Naive B cell (primary cell): ENCODE data around the gene CFC1B. TPM values are rescaled to one million over a fixed set of nuclear protein-coding genes. Genes with fewer than 3 reads are reported as not detected.
"Not testable (repeated sequence)": the region's sequence is repeated elsewhere in the genome, so short reads cannot be mapped to it uniquely, and the experiment has no call there.

ENCODE experiments used
- ATAC-seq, 2 donors: fragments of 150-1000 bp; cut with Tn5 transposase; 2 replicates each; pipeline ENCODE4 v1.10.0; 2021; ENCODE audit warnings: low read depth in 2 of 2, mild to moderate bottlenecking in 2 of 2, moderate library complexity in 2 of 2
- DNase-seq: peaks from one replicate; pipeline ENCODE4 v3.0.0; 2022
- H3K27ac Mint-ChIP-seq, 6 donors: one replicate each; pipeline ENCODE4 v1.8.0; 2020 to 2022; ENCODE audit warnings: mild to moderate bottlenecking in 6 of 6, mixed read lengths in 6 of 6, moderate library complexity in 5 of 6, inconsistent platforms in 2 of 6
- H3K27me3 Mint-ChIP-seq, 3 donors: one replicate each; pipeline ENCODE4 v1.8.0; 2021 to 2022; ENCODE audit warnings: mixed read lengths in 3 of 3, mild to moderate bottlenecking in 1 of 3
- H3K36me3 Mint-ChIP-seq, 2 donors: one replicate each; pipeline ENCODE4 v1.8.0; 2020 to 2022; ENCODE audit warnings: mixed read lengths in 2 of 2, inconsistent platforms in 1 of 2, mild to moderate bottlenecking in 1 of 2
- H3K4me1 Mint-ChIP-seq, 3 donors: one replicate each; pipeline ENCODE4 v1.8.0; 2020 to 2022; ENCODE audit warnings: mixed read lengths in 3 of 3, inconsistent platforms in 1 of 3, mild to moderate bottlenecking in 1 of 3, moderate library complexity in 1 of 3
- H3K4me3 Mint-ChIP-seq, 8 donors: one replicate each; pipeline ENCODE4 v1.8.0; 2020 to 2022; ENCODE audit warnings: mild to moderate bottlenecking in 8 of 8, mixed read lengths in 8 of 8, moderate library complexity in 8 of 8, inconsistent platforms in 2 of 8
- H3K9me3 Mint-ChIP-seq, 7 donors: one replicate each; pipeline ENCODE4 v1.8.0; 2020 to 2022; ENCODE audit warnings: mixed read lengths in 7 of 7, mild to moderate bottlenecking in 5 of 7, inconsistent platforms in 2 of 7, moderate library complexity in 1 of 7
- polyA plus RNA-seq, 6 donors: library from polyadenylated mRNA; unstranded; fragments of 300-500 nt; fragmentation: Illumina TruSeq; gene quantifications; one replicate each; pipeline ENCODE4 v1.2.3, GENCODE V29; 2021; ENCODE audit warnings: low read depth in 6 of 6

The CFC1B gene
- not detected for polyA plus RNA-seq

DNA sequence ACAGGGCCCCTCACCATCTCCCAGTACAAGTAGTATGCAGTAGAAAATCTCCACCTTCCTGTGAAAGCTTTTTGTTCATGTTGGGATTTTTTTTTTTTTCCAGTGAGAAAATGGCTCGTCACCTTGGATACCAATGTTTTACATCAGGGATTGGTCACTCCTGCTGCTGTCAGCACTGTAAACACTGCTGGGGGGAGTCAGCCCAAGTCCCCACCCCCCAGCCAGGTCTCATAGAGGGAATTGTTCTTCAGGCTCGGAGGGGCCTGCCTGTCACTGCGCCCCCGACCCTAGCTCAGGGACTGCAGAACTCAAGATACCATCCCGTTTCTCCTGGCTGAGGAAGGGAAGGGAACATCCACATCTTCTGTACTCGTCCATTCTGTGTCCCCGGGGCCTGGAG is at the start of gene CFC1B:
Gene CFC1B, plus strand, starts transcription at position 231 of the 400 bp plus-strand sequence. CDS start 263 bp downstream, outside the sequence.
- not testable (repeated sequence) for H3K4me3 Mint-ChIP-seq, DNase-seq, H3K27me3 Mint-ChIP-seq, ATAC-seq, H3K9me3 Mint-ChIP-seq, H3K36me3 Mint-ChIP-seq, H3K4me1 Mint-ChIP-seq, H3K27ac Mint-ChIP-seq

DNA sequence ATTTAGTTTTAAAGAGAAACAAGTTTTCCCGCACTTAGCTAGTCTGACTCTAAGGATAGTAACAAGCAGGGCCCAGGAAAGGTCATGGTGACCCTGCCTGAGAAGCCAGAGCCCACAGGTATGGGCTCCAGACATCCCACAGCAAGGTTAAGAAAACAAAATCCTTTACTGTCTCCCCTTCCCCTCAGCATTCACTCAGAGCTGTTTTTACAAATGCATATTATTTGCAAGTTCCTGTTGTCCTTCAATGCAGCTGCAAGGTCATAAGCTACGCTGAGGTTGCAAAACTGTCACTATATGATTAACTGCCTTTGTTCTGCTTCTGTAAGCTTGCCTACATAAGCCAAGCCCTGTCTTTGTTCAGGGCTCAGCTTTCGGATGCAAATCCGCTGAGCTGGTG is 29.9 kb upstream of the CFC1B start:
- not testable (repeated sequence) for H3K4me3 Mint-ChIP-seq, H3K9me3 Mint-ChIP-seq, DNase-seq, H3K27me3 Mint-ChIP-seq, ATAC-seq, H3K36me3 Mint-ChIP-seq, H3K27ac Mint-ChIP-seq, H3K4me1 Mint-ChIP-seq

GRCh38 chr2:130509228-130509627 is 11.8 kb upstream of the CFC1B start, which contains the start of gene POTEI:
Gene POTEI, minus strand, starts transcription at chr2:130509328. Its CDS starts 93 bp downstream, at chr2:130509235.
- not testable (repeated sequence) for DNase-seq, ATAC-seq, H3K36me3 Mint-ChIP-seq, H3K9me3 Mint-ChIP-seq, H3K27me3 Mint-ChIP-seq, H3K4me3 Mint-ChIP-seq, H3K4me1 Mint-ChIP-seq
- H3K27ac Mint-ChIP-seq: peak within 1 kb of the TSS in 1 of 6 donors; percentile 64

GRCh38 chr2:130510807-130511746 is 9.9 kb upstream of the CFC1B start:
- DNase-seq, H3K4me1 Mint-ChIP-seq, H3K27me3 Mint-ChIP-seq, H3K4me3 Mint-ChIP-seq, H3K36me3 Mint-ChIP-seq, H3K9me3 Mint-ChIP-seq, H3K27ac Mint-ChIP-seq, ATAC-seq: not testable (repeated sequence)

DNA sequence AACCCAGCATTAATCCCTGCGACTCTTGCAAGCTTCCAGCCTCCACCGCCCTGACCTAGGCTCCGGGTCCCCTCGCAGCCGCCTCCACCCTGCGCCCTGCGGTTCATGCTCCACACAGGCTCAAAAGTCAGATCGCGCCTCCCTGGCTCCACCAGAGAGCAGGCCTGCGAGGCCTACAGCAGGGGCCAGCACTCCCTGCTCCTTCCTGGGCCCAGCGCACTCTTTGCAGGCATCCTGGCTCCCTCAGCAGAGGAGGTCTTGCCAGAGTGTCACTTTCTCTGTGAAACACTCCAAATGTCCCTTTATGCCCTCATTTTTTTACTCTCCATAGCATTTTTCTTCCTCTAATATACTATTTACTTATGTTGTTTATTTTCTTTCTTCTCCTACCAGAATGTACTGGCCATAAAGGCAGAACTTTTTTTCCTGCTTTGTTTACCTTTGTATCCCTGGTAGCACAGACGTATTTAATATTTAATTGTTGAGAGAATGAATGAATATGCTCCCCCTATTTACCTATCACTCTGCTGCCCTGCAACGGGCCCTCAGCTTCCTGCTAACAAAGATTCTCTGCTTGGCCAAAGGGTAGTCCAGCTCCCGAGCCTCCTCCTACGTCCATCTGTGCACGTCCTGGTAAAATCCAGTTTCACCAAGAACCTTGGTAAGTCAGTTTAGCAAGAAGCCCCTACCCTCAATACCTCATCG is 9.1 kb upstream of the CFC1B start:
- not testable (repeated sequence) for H3K27ac Mint-ChIP-seq, H3K4me1 Mint-ChIP-seq, H3K27me3 Mint-ChIP-seq, DNase-seq, H3K4me3 Mint-ChIP-seq, ATAC-seq, H3K36me3 Mint-ChIP-seq, H3K9me3 Mint-ChIP-seq

- not testable (repeated sequence) for ATAC-seq, H3K4me3 Mint-ChIP-seq, H3K4me1 Mint-ChIP-seq, H3K27ac Mint-ChIP-seq, H3K36me3 Mint-ChIP-seq, DNase-seq, H3K9me3 Mint-ChIP-seq, H3K27me3 Mint-ChIP-seq
Observed at GRCh38 chr2:130518516-130519106, 2.4 kb upstream of the CFC1B start.

DNA sequence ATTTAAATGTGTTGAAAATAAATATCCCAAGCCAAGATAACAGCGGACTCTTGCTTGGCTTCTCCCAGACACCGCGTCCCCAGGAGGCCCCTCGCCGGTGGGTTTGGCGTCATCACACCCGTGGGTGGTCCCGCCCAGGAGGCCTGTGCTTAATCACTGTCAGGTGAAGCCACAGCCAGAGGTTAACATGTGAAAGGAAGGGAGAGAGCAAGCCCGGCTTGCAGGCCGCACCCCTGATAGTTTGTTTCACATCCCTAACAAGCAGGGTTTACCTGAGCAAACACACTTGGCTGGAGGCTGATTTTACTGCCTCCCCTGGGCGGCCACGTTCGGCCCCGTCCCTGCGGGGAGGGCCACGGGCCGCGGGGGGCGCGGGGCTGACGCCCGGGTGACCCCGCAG is 1.4 kb downstream of the CFC1B start:
- not testable (repeated sequence) for H3K4me3 Mint-ChIP-seq, ATAC-seq, H3K4me1 Mint-ChIP-seq

DNA sequence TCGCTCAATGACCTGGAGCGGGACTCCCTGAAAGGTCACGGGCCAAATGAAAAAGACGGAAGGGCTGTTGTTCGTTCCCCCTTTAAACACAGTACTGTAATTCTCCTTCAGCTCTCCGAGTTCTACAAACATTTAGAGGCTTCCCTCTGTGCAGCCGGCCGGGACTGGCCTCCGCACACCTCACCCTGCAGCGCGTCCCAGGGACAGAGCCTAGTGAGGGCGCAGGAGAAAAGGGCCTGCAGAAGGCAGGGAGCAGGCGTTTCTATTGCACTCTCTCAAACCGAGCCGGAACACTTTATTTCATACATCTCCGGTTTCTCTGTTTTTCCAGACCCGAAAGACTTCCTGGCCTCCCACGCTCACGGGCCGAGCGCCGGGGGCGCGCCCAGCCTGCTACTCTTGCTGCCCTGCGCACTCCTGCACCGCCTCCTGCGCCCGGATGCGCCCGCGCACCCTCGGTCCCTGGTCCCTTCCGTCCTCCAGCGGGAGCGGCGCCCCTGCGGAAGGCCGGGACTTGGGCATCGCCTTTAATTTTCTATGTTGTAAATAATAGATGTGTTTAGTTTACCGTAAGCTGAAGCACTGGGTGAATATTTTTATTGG is 6.4 kb downstream of the CFC1B start:
- not testable (repeated sequence) for H3K4me3 Mint-ChIP-seq, H3K4me1 Mint-ChIP-seq, DNase-seq, H3K9me3 Mint-ChIP-seq, ATAC-seq, H3K27ac Mint-ChIP-seq, H3K36me3 Mint-ChIP-seq, H3K27me3 Mint-ChIP-seq

More for the DNA sequence above, 1.4 kb downstream of the CFC1B start:
- not testable (repeated sequence) for H3K36me3 Mint-ChIP-seq, H3K9me3 Mint-ChIP-seq, H3K27me3 Mint-ChIP-seq, DNase-seq, H3K27ac Mint-ChIP-seq

- not testable (repeated sequence) for H3K36me3 Mint-ChIP-seq, H3K9me3 Mint-ChIP-seq, ATAC-seq, H3K27ac Mint-ChIP-seq, DNase-seq, H3K4me1 Mint-ChIP-seq, H3K4me3 Mint-ChIP-seq, H3K27me3 Mint-ChIP-seq
Observed at GRCh38 chr2:130529545-130529944, 8.5 kb downstream of the CFC1B start.

DNA sequence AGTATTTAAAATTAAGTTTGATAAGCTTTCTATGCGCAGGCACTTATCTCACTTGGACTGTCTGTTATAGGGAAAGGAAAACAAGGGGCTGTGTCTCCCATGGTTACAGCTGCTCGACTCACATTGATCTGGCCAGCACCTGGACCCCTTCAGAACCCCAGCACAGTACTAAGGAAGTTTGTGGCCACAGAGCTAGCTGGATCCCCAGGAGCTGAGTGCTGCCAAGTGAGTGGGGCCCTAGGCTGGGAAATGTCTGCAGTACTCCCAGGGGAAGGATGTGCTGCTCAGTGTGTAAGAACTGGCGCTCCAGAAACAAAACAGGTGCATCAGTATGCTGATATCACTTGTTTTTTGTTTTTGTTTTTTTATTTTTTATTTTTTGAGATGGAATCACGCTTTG is 9.2 kb downstream of the CFC1B start:
- not testable (repeated sequence) for H3K4me1 Mint-ChIP-seq, H3K36me3 Mint-ChIP-seq, ATAC-seq, H3K9me3 Mint-ChIP-seq, DNase-seq, H3K27me3 Mint-ChIP-seq, H3K4me3 Mint-ChIP-seq, H3K27ac Mint-ChIP-seq

DNA sequence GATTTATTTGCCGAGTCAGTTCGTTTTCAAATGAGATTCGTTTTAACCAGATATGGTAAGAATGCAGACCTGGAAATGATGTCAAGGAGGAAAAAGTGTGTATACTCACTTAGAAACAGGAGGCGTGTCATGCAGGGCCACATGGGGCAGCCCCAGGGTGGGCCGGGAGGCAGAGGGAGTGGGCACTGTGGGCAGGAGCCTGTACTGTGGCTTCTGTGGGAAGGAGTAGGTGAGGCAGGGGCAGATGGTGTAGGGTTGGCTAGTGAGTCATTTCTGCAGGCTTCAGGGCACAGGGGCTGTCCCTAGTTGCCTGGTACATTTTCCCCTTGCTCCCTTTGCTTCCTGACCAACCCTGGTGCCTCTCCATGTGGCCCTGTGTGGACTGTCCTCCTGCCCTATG is 10.2 kb downstream of the CFC1B start:
- H3K27ac Mint-ChIP-seq, H3K9me3 Mint-ChIP-seq, H3K36me3 Mint-ChIP-seq, H3K27me3 Mint-ChIP-seq, ATAC-seq, DNase-seq, H3K4me1 Mint-ChIP-seq, H3K4me3 Mint-ChIP-seq: not testable (repeated sequence)

GRCh38 chr2:130531672-130532071 is 10.7 kb downstream of the CFC1B start:
- not testable (repeated sequence) for H3K27ac Mint-ChIP-seq, H3K4me1 Mint-ChIP-seq, H3K4me3 Mint-ChIP-seq, DNase-seq, H3K9me3 Mint-ChIP-seq, H3K27me3 Mint-ChIP-seq, H3K36me3 Mint-ChIP-seq, ATAC-seq

DNA sequence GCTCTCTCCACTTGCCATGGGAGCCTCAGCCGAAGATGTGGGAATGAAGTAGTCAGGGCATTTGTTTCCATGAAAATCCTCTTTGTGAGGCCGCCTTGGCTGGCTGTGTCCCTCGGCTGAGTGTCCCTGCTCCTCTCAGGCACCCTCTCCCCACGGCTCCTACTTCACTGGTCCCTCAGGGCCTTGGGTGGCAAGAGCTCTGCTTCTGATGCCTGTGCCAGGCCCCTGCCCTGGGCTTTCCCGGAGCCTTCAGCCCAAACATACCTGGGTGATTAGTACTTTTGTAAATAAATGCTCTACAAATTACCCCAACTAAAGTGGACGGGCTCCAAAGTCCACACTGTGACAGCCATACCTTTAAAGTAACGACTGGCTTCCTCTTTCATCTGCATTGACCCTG is 15.6 kb downstream of the CFC1B start:
- not testable (repeated sequence) for H3K27me3 Mint-ChIP-seq, ATAC-seq, H3K4me1 Mint-ChIP-seq, DNase-seq, H3K9me3 Mint-ChIP-seq, H3K36me3 Mint-ChIP-seq, H3K27ac Mint-ChIP-seq, H3K4me3 Mint-ChIP-seq
